Mesenteric fat pad (tissue), 1 donor: ENCODE results near the gene TNIP1. TPM values are rescaled to one million over a fixed set of nuclear protein-coding genes. Genes with fewer than 3 reads are reported as not detected.

ENCODE experiments used
- DNase-seq: peaks from one replicate; pipeline ENCODE4 v3.0.0-alpha.2; 2020; ENCODE audit warnings: low spot score
- total RNA-seq: library from RNA; stranded (reverse); fragmentation: NEBNext Ultra II Directional; extraction: Animal tissue kit (Norgen Biotek cat#: 25700); gene quantifications from one replicate; pipeline ENCODE4 v1.2.1, GENCODE V29; 2021
- donor health status: DM: yes; HTN: yes; CAD: no.

TNIP1 gene
- total RNA-seq, 1 donor from 2014 or later, result 285 TPM

DNA sequence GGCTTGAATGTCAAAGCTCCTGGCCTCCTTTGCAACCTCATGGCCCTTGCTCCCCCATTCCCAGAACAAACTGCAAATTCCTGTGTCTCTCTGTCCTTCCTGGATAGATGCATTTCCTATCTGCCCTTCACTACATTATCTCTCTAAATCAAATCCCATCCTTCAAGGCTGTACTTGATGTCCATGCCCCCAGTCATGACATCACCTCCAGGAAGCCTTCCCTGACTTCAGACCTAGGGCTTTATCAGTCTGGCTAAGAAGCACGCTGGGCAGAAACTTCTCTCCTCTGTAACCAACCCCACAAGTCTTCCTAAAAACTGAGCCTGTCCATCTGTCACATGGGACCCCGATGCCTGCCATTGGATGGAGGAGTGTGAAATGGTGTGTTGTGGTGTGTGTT lies 25.7 kb upstream of the TNIP1 start:
- no peak for DNase-seq

DNA sequence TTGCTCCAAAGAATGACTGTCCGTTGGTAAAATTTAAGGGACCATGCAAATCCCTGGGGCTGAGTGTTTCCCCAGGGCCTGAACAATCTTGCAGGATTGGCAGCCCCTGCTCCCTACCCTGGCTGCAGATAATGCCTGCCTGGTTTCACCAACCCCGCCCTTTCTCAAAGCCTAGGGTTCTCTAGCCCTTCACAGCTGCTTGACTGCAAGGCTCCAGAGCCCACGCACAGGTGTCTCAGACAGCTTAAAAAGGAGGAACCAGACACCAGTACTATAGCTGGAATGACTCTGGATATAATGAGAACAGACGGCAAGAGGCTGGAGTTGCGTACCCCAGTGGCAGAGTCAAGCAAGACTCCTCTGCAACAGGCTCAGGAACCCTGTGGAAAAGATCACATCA lies 25.2 kb upstream of the TNIP1 start:
- no peak for DNase-seq

DNA sequence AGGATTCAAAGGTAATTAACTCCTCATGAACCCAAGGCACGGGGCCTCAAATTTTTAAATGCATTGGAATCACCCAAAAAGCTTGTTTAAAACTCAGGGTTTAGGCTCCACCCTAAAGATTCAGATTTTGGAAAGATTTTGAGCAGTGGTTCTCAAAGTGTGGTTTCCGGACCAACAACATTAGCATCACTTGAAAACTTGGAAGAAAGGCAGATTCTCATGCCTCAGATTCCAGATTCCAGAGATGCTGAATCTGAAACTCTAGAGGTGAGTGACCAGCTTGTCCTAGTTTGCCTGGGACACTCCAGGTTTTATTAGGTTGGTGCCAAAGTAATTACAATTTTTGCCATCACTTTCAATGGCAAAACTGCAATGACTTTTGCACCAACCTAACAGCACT lies 24.7 kb upstream of the TNIP1 start:
- no peak for DNase-seq

DNA sequence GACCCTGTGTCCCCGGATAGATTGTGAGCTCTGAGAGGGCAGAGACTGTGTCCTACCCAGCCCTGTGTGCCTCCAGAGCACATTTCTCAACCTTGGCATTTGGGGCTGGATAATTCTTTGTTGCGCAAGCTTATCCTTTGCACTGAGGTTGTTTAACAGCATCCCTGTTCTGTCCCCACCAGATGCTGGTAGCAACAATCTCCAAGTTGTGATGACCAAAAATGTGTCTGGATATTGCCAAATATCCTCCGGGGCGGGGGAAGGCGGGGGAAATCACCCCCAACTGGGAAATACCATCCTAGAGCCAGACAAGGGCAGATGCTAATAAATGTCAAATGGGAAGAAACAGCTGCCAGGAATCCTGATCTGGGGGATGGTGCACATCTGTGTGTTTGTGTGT lies 24.0 kb upstream of the TNIP1 start:
- no peak for DNase-seq

DNA sequence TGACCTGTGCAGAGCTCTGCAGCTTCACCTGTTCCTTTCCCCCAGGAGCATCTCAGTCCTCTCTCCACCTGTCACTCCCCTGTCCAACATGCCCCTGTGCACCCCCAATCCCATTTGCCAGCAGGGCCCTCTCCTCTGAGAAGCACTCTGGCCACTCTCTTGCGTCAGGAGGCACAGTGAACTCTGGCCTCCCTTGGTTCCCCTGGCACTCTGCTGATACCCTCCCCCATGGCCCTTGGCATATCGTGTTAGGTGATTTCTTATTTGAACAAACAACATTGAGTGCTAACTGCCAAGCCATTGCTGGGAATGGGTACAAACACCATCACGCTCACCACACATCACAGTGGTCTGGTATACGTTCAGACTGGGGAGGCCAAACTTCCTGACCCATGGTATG lies 20.9 kb upstream of the TNIP1 start:
- DNase-seq, result no peak

DNA sequence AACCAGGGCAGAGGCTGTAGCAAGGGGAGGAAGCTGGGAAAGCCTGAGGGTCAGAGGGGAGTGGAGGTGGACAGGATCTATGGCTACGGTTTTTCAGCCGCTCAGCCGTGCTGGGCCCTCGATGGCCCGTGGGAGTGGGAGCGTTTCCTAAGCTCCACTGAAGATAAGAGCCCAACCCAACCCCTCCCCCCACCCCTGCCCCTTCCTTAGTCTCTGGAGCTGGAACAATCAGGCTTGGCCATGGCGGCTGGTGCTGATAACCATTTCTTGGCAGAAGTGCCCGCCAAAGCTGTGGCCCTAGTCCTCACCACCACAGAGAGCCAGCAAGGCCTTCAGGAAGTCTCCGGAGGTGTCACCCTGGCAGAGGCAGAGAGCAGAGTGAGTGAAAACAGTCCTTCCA lies 20.3 kb upstream of the TNIP1 start:
- DNase-seq, result no peak

DNA sequence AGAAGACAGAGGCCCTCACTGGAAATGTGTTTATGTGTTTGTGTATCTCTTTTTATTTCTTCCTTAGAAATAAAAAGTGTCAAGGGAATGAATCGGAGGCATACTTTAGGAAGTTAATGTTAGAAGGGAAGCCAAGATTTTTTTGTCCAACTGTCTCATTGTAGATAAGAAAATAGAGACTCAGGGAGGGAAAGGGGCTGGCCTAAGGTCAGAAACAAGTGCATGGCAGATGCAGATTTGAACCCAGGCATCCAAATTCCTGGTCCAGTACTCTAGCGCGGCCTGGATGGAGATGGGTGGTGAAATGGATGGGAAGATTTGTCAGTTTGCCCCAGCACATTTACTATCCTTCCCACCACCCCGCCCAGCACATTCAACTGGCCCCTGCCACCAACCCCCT lies 19.8 kb upstream of the TNIP1 start:
- no peak for DNase-seq

DNA sequence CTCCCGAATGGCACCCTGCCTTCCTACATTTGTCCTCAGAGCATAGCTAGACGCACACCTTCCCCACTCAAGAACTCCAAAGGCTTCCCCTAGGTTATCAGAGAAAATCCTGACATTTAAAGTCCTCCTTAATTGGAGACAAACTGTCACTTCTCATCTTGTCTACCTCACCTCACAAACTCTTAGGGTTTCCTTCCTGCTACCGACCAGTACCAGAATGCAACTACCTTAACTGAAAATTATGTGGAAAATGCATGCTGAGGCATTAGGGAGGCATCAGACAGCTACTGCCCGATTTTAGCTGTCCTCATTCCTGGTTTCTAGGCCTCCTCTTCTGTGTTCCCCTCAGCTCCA lies 17.9 kb upstream of the TNIP1 start:
- DNase-seq, result no peak

DNA sequence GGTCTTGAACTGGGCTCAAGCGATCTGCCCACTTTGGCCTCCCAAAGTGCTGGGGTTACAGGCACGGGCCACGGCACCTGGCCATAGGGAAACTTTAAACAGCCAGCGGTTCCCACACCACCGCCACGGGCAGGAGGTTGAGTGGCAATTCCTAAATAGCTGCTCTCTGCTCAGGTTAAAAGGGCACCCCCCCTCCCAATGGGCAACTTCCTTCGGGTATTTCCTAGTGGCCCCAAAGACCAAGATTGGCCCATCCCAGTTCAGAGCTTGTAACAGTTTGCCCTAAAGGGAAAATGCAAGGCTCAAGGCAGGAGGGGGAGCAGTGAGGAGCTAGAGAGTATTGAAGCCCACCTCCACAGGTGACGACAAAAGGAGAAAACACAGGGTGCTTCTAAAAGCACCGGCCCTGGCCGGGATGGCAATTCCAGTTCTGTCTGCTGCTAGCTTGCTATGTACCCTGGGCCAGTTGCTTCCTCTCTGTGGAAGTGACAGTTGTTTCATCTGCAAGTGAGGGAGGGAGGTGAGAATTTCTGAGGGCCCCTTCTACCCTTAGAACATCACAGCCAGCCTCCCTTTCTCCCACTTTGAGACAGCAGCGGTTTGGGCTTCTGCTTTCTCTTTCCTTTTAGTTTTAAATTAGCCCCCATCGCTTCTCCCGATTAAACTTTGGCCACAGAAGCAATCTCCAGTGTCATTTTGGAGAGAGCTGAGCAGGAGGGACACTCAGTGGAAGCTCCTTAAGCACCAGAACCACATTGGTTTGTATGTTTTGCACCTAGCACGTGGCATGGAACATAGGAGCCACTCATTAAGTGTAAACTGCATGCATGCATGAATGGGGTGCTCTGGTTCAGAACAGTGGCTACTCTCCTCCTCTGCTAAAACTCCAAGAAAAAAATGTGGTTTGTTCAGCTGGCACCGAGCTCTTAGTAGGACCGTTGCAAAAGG lies 17.3 kb upstream of the TNIP1 start:
- DNase-seq, result no peak

DNA sequence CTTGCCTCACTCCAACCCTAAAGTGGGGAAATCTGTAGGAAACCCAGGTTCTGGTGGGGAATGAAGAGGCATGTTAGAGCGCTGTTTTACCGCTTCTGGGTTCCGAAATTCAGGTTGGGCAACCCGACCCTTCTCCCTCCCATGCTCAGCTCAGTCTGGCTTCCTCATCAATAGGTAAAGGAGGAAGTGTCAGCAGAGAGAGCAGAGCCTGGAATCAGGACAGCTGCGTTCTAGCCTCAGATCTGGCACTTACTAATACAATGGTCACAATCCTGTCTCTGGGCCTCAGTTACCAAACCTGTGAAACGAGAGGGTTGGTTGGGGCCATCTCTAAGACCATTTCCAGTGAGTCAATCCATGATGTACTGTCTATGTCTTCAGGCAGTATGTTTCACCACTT lies 16.2 kb upstream of the TNIP1 start:
- no peak for DNase-seq

DNA sequence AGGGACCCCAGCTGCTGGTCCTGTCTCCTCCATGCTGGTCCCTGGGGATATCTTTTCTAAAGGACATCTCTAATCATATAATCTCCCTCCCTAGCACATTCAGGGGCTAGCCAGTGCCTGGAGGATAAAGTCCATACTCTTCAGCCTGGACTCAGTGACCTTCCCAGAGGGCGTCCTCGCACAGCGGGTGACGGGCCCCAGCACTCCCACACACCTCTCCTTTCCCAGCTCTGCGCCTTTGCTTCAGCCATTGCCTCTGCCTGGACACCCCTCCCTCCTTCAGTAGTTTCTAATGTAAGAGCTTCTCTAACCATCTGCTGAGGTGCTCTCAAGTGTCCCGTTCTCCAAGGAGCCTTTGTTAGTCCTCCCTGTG lies 15.2 kb upstream of the TNIP1 start:
- DNase-seq, result no peak

DNA sequence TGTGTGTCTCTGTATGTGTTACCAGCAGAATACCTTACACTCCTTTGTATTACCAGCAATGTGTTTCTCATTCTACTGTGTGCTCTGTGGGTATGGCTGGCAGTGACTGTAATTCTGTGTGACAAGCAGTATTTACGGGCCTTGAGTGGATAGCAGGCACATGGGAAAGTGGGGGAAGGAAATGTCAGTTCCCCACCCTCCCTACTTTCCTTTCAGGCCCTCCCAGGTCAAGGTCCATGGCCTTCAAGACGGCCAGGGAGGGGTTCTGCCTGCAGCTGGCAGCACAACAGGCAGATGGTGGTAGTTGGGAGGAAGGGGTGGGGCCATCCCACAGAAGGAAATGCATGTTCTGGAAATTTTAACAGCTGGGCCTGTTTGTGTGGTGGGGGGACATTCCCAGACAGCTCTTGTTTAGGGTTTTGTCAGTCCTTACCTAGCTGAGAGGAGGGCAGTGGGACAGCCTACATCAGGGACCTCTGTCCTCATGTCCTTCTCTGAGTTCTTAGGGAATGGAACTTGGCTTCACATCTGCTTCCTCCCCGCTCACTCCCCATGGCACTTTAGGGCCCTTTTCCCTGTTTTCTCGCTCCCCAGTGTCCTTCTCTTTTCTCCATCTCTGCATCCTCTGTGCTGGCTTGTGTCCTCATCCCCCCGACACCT lies 14.6 kb upstream of the TNIP1 start:
- no peak for DNase-seq

DNA sequence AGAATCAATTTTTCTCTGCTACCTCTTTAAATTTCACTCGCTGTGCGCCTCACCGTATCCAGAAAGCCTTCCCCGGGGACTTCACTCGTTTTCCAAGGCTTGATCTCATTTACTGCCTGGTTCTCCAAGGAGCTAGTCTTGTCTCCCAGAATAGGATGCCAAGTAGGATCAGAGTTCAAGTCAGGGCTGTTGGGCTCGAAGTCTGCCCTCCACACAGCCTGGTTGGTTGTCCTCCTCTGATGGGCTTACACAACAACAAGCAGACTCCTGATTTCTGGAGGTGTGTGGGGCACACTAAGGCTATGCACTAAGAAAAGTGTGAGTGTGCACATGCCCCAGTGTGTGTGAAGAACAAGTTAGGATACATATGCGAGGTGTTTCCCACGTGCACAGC lies 14.0 kb upstream of the TNIP1 start:
- no peak for DNase-seq

DNA sequence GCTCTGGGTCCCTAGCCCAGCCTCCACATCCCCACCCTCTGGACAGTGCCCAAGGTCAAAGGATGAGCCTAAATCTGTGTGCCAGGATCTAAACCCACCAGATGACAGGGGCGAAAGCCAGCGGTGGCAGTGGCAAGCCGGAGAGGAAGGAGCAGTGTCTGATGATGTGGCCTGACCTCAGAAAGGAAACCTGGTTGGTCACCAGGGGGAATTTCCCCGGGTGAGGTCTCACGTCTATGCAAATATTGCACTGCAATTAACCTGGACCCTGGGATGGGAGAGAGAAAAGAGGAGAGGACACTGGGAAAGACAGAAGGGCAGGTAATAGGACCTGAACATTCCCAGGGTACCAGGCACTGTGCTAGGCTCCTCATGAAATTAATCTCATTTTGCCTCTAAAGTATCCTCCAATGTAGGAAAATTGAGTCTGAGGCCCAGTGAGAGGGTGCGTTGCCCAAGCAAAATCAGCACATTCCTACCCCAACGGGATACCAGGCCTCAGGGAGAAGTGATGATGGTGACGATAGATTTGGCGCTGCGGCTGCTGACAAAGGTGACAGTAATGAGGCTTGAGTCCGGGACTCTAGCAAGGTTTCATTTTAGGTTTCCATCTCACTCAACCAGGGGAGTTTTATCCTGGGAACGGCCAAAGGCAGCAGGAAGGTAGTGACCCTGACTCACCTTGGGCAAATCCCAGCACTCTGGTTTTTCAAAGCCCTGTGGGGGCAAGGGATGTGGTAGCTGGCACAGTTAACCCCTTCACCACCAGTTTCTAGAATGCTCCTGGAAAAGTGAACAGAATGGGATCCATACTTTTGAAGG lies 13.4 kb upstream of the TNIP1 start:
- no peak for DNase-seq

DNA sequence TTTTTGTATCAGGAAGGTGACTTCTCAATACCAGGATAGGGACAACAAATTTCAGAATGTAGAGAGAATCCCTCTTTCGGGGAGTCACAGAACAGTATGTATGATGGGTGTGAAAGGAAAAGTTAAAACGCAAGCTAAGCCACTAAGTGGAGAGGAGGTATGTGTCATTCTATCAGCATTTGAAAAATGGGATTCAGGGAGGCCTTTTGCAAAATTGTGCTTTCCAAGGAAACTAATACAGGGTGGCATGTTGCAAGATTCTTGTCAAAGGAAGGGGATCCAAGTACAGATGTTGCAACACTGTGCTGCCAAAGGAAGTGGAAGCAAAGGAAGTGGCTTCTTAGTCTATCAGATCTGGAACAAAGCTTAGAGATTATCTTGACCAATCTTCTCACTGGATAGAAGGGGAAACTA lies 12.6 kb upstream of the TNIP1 start:
- no peak for DNase-seq

DNA sequence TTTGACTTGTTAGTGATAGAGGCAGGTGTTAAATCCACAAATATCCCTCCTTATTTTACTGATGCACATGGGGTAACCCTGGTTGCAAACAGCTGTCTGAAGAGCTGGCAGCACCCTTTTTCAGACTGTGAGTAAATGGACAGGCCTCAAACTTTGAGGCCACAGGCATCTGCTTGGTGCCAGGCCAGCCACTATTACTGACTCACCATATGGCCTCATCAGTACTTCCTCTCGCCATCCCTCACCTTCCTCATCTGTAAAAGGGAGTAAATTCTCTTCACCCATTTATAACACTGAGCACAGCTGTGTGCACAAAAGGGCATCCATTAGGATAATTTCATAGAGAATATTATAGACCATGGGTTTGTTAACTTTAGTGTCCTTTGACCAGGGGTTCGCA lies 11.9 kb upstream of the TNIP1 start:
- no peak for DNase-seq

DNA sequence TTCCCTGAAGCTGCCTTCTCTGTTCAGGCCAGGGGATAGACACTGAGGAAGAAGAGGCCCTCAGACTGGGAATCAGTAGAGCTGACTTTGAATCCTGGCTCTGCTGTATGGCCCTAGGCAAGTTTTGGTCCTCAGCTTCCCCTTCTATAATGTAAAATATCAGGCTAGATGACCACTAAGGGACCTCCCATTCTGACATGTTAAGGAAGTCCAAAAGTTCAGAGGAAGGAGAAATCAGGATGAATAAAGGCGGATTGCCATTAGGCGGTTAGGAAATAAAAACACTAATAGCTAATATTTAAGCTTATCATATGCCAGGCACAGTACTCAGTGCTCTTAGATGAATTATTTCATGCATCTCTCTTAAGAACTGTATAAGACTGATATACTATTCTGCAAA lies 8.9 kb upstream of the TNIP1 start:
- DNase-seq, result no peak

DNA sequence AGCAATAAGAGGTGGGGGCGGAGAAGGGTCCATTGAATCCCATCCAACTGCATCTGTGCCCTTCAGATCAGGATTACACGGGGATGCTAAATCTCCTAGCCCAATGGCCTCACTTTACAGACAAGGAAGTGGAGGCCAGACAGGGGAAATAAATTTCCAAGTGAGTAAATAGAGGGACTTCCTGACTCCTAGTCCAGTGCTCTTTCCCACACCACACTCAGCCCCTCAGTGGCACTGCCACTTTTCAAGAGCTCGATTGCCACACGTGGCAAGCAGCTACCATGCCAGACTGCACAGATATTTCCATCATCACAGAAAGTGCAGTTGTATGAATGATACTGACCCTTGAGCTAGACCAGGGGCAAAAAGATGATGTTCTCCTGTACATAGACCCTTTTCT lies 8.2 kb upstream of the TNIP1 start:
- no peak for DNase-seq

DNA sequence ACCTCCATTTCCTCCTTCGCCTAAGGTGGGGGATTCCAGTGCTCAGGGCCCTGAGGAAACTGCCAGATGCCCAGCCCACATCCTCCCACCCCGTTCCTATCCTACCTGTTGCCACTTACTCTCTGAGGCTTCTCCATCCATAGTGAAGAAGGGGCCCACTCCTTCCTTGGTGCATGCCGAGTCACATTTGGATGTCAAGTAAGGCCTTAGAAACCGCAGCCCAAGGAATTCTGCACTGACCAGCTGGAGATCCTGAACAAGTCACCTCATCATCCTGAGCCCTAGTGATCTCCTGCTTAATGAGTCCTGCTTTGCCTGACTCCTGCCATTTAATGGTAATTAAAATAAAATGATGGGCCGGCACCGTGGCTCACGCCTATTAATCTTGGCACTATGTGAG lies 6.7 kb upstream of the TNIP1 start:
- DNase-seq, result no peak

DNA sequence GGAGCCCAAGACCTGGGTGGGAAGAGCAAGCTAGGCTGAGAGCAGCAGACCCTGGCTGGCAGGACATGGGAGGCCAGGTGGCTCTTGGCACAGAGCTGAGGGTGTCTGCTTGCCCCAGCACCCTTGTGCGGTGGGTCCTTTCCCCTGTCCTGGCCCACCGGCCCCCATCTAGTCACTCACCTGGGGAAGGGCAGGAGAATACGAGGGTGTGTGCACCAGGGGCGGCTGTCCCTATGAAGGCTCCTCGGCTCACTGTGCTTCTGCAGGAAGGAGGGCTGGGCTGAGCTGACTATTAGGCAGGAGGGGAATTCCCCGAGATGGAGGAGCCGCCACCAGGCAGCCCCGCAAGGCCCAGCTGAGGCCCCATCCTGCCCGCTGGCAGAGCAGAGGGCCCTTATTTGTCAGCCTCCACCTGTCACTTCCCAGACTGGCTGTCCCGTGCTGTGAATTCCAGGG lies 6.1 kb upstream of the TNIP1 start:
- no peak for DNase-seq

DNA sequence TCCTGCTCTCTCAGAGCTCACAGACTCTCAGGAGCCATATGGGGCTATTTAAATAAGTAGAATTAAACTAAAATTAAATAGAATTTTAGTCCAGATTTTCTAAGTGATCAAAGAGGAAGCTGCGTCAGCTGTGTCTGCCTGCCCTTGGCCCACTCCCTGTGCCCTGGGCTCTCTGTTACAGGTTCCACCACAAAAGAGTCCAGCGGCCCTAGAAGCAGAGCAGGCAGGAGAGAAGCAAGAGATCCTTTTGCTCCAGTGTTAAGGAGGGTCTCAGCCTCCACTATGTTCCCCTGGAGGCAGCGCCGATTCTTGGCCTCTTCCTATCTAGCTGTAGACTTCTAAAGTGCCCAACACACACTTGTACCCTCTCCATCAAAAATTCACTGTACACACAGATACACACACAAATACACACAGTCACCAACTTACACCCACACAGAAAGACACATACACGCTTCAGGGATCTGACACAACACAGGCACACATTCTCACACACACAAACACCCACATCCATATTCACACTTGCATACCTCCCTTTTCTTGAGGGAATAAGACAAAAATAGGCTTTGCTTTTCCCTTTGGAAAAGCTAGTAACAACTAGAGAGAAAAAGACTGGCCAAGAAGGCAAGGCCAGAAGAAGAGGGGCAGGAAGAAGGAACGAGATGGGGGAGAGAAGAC lies 5.5 kb upstream of the TNIP1 start:
- DNase-seq, result no peak
